HepG2 (cell line): ENCODE results near the gene TMEM252. TPM values are rescaled to one million over a fixed set of nuclear protein-coding genes. Genes with fewer than 3 reads are reported as not detected.

Experiments
- ATAC-seq: fragments of 200-7000 bp; cut with Tn5 transposase; 3 replicates; pipeline ENCODE4 v1.9.1; 2020; ENCODE audit warnings: mild to moderate bottlenecking, moderate library complexity
- BruUV-seq: library from RNA; stranded (reverse); fragments of 400-500 nt; replicated peaks from 2 replicates; lab custom pipeline; 2021; lab: Mats Ljungman, UMichigan
- CTCF ChIA-PET: fragments of 300-600 bp; formaldehyde crosslinking; extraction: SDS; loops from one replicate; lab custom pipeline; 2021; ENCODE audit warnings: low total read pairs, inconsistent platforms, low intra/inter-chr PET ratio; lab: Yijun Ruan, JAX
- POLR2A ChIA-PET: fragments of 350-600 bp; sonication (Branson Sonifier 250); formaldehyde crosslinking; loops from one replicate; lab custom pipeline; 2020; ENCODE audit warnings: antibody characterized with exemption, inconsistent platforms; lab: Yijun Ruan, JAX
- DNase-seq: peaks from one replicate; pipeline ENCODE4 v3.0.0-alpha.2; 2015; ENCODE audit warnings: low spot score
- FAIRE-seq: peaks from 3 replicates; lab custom pipeline; 2011; peaks lifted over from hg19 to GRCh38; lab: Jason Lieb, UNC
- H2AFZ ChIP-seq: one replicate; pipeline ENCODE4 v1.6.1; 2011; ENCODE audit warnings: low read length, inconsistent platforms
- H3K27ac ChIP-seq: fragments of 300-600 bp; 3 replicates; pipeline ENCODE4 v1.8.0; 2011; ENCODE audit warnings: mixed run types, mild to moderate bottlenecking, mixed read lengths, low read length, inconsistent platforms; ENCODE audit not compliant: insufficient read depth; ENCODE audit errors: extremely low read length
- H3K27me3 ChIP-seq, 2 experiments: fragments of 200-600 bp in 1 of 2; 2 replicates in 1 of 2; 3 replicates in 1 of 2; pipeline versions ENCODE4 v1.6.0 to v1.8.0; 2011; ENCODE audit warnings: low read length in 2 of 2, mild to moderate bottlenecking in 2 of 2, moderate library complexity in 2 of 2, inconsistent platforms in 1 of 2; ENCODE audit not compliant: insufficient read depth in 2 of 2, control insufficient read depth in 1 of 2
- H3K36me3 ChIP-seq, 2 experiments: fragments of 200-600 bp in 1 of 2; replicated peaks in 1 of 2; 2 replicates in 1 of 2; 3 replicates in 1 of 2; pipeline versions ENCODE4 v1.5.1 to v1.8.0; 2011; ENCODE audit warnings: low read length in 2 of 2, inconsistent platforms in 1 of 2; ENCODE audit not compliant: insufficient read depth in 2 of 2, control insufficient read depth in 1 of 2
- H3K4me1 ChIP-seq: 2 replicates; pipeline ENCODE4 v1.5.1; 2012; ENCODE audit warnings: low read length, inconsistent platforms; ENCODE audit not compliant: insufficient read depth
- H3K4me2 ChIP-seq: 2 replicates; pipeline ENCODE4 v1.6.0; 2011; ENCODE audit warnings: low read depth, low read length, inconsistent platforms
- H3K4me3 ChIP-seq, 3 experiments: fragments of 200-600 bp in 1 of 3; sonication (generic), shearing (Covaris generic) in 1 of 3; replicated peaks in 1 of 3; 2 replicates each; pipeline ENCODE4 v1.5.1; 2011 to 2016; ENCODE audit warnings: low read length in 3 of 3, inconsistent platforms in 2 of 3, low read depth in 2 of 3, mild to moderate bottlenecking in 2 of 3, control low read depth in 1 of 3, mixed read lengths in 1 of 3; ENCODE audit not compliant: insufficient read depth in 1 of 3
- H3K79me2 ChIP-seq: one replicate; pipeline ENCODE4 v1.6.1; 2011; ENCODE audit warnings: low read length, inconsistent platforms; ENCODE audit not compliant: insufficient read depth
- H3K9ac ChIP-seq: 2 replicates; pipeline ENCODE4 v1.6.0; 2011; ENCODE audit warnings: mild to moderate bottlenecking, low read depth, low read length, inconsistent platforms; ENCODE audit not compliant: insufficient read depth
- H3K9me3 ChIP-seq: 2 replicates; pipeline ENCODE4 v1.5.1; 2012; ENCODE audit warnings: mild to moderate bottlenecking, low read length
- H4K20me1 ChIP-seq: 2 replicates; pipeline ENCODE4 v1.6.0; 2011; ENCODE audit warnings: inconsistent platforms, mild to moderate bottlenecking, low read length, moderate library complexity; ENCODE audit not compliant: insufficient read depth
- IRF1 ChIP-seq: sonication (generic); formaldehyde crosslinking; IDR thresholded peaks from 2 replicates; pipeline ENCODE4 v1.4.0; 2020; ENCODE audit warnings: low read depth, mild to moderate bottlenecking, missing genetic modification reagents
- KDM5B ChIP-seq: sonication (generic); formaldehyde crosslinking; IDR thresholded peaks from 2 replicates; pipeline ENCODE4 v1.4.0; 2020; ENCODE audit warnings: missing genetic modification reagents, mild to moderate bottlenecking, borderline replicate concordance
- NFATC3 ChIP-seq: sonication (generic); formaldehyde crosslinking; IDR thresholded peaks from 2 replicates; pipeline ENCODE4 v1.5.1; 2020; ENCODE audit warnings: mild to moderate bottlenecking, missing genetic modification reagents
- ONECUT2 ChIP-seq: sonication (generic); formaldehyde crosslinking; IDR thresholded peaks from 2 replicates; pipeline ENCODE4 v1.4.0; 2020; ENCODE audit warnings: missing genetic modification reagents
- POLR2AphosphoS2 ChIP-seq: IDR thresholded peaks from 2 replicates; pipeline ENCODE4 v1.6.1; 2011; ENCODE audit warnings: low read depth, low read length, improper control_type of control experiment
- SMC3 ChIP-seq: IDR thresholded peaks from 2 replicates; pipeline ENCODE4 v1.6.1; 2011; ENCODE audit warnings: low read length, improper control_type of control experiment
- TBP ChIP-seq: sonication (generic); formaldehyde crosslinking; IDR thresholded peaks from 2 replicates; pipeline ENCODE4 v1.5.0; 2020; ENCODE audit warnings: missing genetic modification reagents
- U2AF2 ChIP-seq: fragments of 200-400 bp; formaldehyde crosslinking; IDR thresholded peaks from 2 replicates; pipeline ENCODE4 v1.6.1; 2017; ENCODE audit warnings: low read depth, mild to moderate bottlenecking, low read length
- ZBTB7B ChIP-seq: sonication (generic); formaldehyde crosslinking; IDR thresholded peaks from 2 replicates; pipeline ENCODE4 v1.4.0; 2020; ENCODE audit warnings: missing genetic modification reagents
- ZNF234 ChIP-seq: sonication (generic); formaldehyde crosslinking; conservative IDR thresholded peaks from 2 replicates; pipeline ENCODE4 v1.5.1; 2020; ENCODE audit warnings: mild to moderate bottlenecking, missing genetic modification reagents
- ZNF576 ChIP-seq: sonication (generic); formaldehyde crosslinking; IDR thresholded peaks from 2 replicates; pipeline ENCODE4 v1.4.0; 2020; ENCODE audit warnings: mild to moderate bottlenecking, missing genetic modification reagents
- ZNF776 ChIP-seq: sonication (generic); formaldehyde crosslinking; IDR thresholded peaks from 2 replicates; pipeline ENCODE4 v1.4.0; 2020; ENCODE audit warnings: mild to moderate bottlenecking, missing genetic modification reagents
- WGBS: methylation state at CpG from one replicate; pipeline ENCODE4 v1.1.6; 2017; ENCODE audit warnings: low lambda C conversion rate; 5-methylcytosine and 5-hydroxymethylcytosine counted together
- in situ Hi-C: cut with HindIII; loops from 2 replicates; pipeline ENCODE4 v1.10.0; 2017; ENCODE audit warnings: low pct_unique_long_range_greater_than_20kb; ENCODE audit not compliant: extremely low pct_ligation_motif_present
- intact Hi-C: fragments of 100-400 bp; cut with micrococcal nuclease; formaldehyde crosslinking; loops from one replicate; pipeline ENCODE4 v1.10.0; 2022; ENCODE audit not compliant: unreplicated experiment
- polyA plus RNA-seq, 8 experiments: library from polyadenylated mRNA; depleted of rRNA in 3 of 8; stranded (reverse) in 7 of 8; unstranded in 1 of 8; fragments of >200 nt; fragmentation: Illumina TruSeq in 4 of 8; extraction: Trizol in 4 of 8; gene quantifications; 2 replicates each; pipeline versions ENCODE4 v1.2.1 to v1.2.3, GENCODE V29; 2011 to 2016; ENCODE audit warnings: low read depth in 4 of 8, missing spikeins in 1 of 8, mixed read lengths in 1 of 8; ENCODE audit not compliant: insufficient read depth in 1 of 8
- total RNA-seq, 5 experiments: library from RNA; depleted of rRNA; stranded (reverse); fragments of >200 nt; fragmentation: Illumina TruSeq; extraction: Trizol; gene quantifications; 2 replicates each; pipeline ENCODE4 v1.2.3, GENCODE V29; 2016; ENCODE audit warnings: low read depth in 1 of 5
- TF ChIP-seq, protein P1 (sequence below): IDR thresholded peaks from 2 replicates; pipeline ENCODE4 v1.6.1; 2016; ENCODE audit warnings: mild to moderate bottlenecking, missing biosample characterization, missing genetic modification reagents

The TMEM252 gene
- total and polyA plus RNA-seq, 2 of the 13 experiments (the other 11 are each of a cell fraction or from before 2014, with no cell fraction given) = not detected

DNA sequence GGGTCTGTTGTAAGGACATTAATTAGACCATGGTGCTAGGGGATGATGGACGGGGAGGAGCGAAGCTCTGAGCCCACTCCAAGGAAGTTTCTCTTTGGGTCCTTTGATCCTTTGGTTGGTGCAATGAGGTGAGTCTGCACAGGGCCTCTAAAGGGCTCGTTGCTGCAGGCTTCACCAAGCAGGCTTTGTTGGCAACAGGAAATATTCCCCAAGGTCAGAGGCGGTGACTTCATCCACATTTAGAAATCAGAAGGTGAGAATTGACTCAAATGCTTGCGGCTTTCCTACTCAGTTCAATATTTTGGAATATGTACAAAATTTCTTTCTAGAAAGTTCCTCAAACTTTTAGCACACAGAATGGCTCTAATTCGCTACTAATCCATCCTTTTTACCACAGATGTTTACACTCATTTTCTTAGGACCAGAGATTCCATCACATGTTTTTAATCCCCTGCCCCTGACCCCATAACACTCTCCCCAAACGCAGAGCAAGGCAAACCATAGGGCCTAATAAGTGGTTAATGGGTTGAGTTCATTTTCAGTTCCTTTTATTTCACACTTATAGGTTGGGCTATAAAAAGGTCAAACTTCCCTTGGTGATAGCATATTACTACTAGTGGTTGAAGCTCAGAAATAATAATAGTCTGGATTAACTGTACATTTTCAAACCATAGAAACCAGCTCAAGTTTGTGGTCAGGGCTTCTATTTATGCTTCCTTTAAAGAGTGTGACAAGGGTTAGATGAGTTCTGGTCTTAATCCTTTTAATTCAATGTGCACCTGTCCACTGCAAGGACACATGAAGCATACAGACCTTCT is 37.3 kb upstream of the TMEM252 start:
- H3K4me2 ChIP-seq = no peak overlapping the region
- no peaks in the 10 kb centered on the region for H3K79me2 ChIP-seq
- H2AFZ ChIP-seq = no peak overlapping the region
- DNase-seq = no peak
- ChIA-PET POLR2A (no interaction called here), CTCF (no interaction called here)
- no peaks in the 10 kb centered on the region for H3K4me1 ChIP-seq
- in situ Hi-C loops (no loop called here), intact Hi-C loops (no loop called here)
- H3K9ac ChIP-seq = no peak overlapping the region
- H3K27ac ChIP-seq = no peak overlapping the region
- H3K36me3 ChIP-seq = no peaks in the 10 kb centered on the region
- no peaks in the 10 kb centered on the region for H4K20me1 ChIP-seq
- H3K4me3 ChIP-seq = no peak overlapping the region
- no peaks in the 10 kb centered on the region; a peak in 1 of 5 replicates for H3K27me3 ChIP-seq
- no TSS peak for BruUV-seq
- ATAC-seq = no peak; the same call in 2 of the 3 replicates
- WGBS = 7% methylated on average over 5 of the region's 7 CpGs
- FAIRE-seq = no peak
- H3K9me3 ChIP-seq = no peaks in the 10 kb centered on the region
- TF ChIP-seq SMC3 = no peak
- TF ChIP-seq ZNF776 = no peak
- no peak for TF ChIP-seq IRF1 (CRISPR knock-in tag)
- no peak for TF ChIP-seq ZNF234 (CRISPR knock-in tag)
- TF ChIP-seq KDM5B (CRISPR knock-in tag) = no peak
- TF ChIP-seq, all 625 proteins: peak for 0

GRCh38 chr9:68575817-68576216 is 35.1 kb upstream of the TMEM252 start:
- no peak for DNase-seq
- TF ChIP-seq, protein P1, sequence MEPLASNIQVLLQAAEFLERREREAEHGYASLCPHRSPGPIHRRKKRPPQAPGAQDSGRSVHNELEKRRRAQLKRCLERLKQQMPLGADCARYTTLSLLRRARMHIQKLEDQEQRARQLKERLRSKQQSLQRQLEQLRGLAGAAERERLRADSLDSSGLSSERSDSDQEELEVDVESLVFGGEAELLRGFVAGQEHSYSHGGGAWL (CRISPR knock-in tag) = no peak
- TF ChIP-seq TBP = no peak
- TF ChIP-seq U2AF2 = no peak
- TF ChIP-seq ZBTB7B = no peak
- no peak for TF ChIP-seq ZNF576 (CRISPR knock-in tag)
- TF ChIP-seq POLR2AphosphoS2 = no peak
- TF ChIP-seq ONECUT2 (CRISPR knock-in tag) = no peak
- TF ChIP-seq NFATC3 (CRISPR knock-in tag) = no peak
- no peak overlapping the region for H3K4me3 ChIP-seq
- in situ Hi-C loops = no loop called here
- no peaks in the 10 kb centered on the region; a peak in 1 of 5 replicates for H3K27me3 ChIP-seq
- no peaks in the 10 kb centered on the region for H3K36me3 ChIP-seq
- WGBS = 9% methylated on average over 5 of the region's 5 CpGs
- H3K4me2 ChIP-seq = no peak overlapping the region
- no TSS peak for BruUV-seq
- intact Hi-C loops = no loop called here
- ChIA-PET POLR2A (interaction anchor here (0.7 kb wide), 1 partner anchor 207 kb away, joined by 3 read pairs; no protein-coding TSS in a partner anchor), CTCF (no interaction called here)
- H3K4me1 ChIP-seq = no peaks in the 10 kb centered on the region
- H3K27ac ChIP-seq = no peak overlapping the region
- no peak for ATAC-seq
- no peak overlapping the region for H2AFZ ChIP-seq
- H3K79me2 ChIP-seq = no peaks in the 10 kb centered on the region
- H4K20me1 ChIP-seq = no peaks in the 10 kb centered on the region
- no peak for FAIRE-seq
- no peak overlapping the region for H3K9ac ChIP-seq
- H3K9me3 ChIP-seq = no peaks in the 10 kb centered on the region; the same call in 1 of the 2 replicates
